WTC11 (cell line): ENCODE measurements around the gene LRFN2. TPM values are rescaled to one million over a fixed set of nuclear protein-coding genes. Genes with fewer than 3 reads are reported as not detected.

Source experiments
- ATAC-seq: fragments of 200-7000 bp; cut with Tn5 transposase; 2 replicates; pipeline ENCODE4 v1.10.0; 2021; ENCODE audit warnings: mild to moderate bottlenecking, moderate library complexity
- CTCF ChIA-PET: fragments of 300-600 bp; sonication (Branson Sonifier 250); formaldehyde crosslinking; loops from one replicate; lab custom pipeline; 2021; ENCODE audit warnings: antibody characterized with exemption; lab: Charles Lee
- POLR2A ChIA-PET: fragments of 350-600 bp; sonication (Branson Sonifier 250); formaldehyde crosslinking; loops from one replicate; lab custom pipeline; 2021; ENCODE audit warnings: antibody characterized with exemption; lab: Charles Lee
- DNase-seq: peaks from one replicate; pipeline ENCODE4 v3.0.0; 2021; ENCODE audit warnings: low spot score
- H3K27ac Mint-ChIP-seq: 2 replicates; pipeline ENCODE4 v1.8.0; 2021; ENCODE audit warnings: mixed read lengths
- H3K27me3 Mint-ChIP-seq: 2 replicates; pipeline ENCODE4 v1.8.0; 2021; ENCODE audit warnings: low read depth, mild to moderate bottlenecking, moderate library complexity, mixed read lengths
- H3K36me3 Mint-ChIP-seq: 2 replicates; pipeline ENCODE4 v1.8.0; 2021; ENCODE audit warnings: mixed read lengths
- H3K4me1 Mint-ChIP-seq: 2 replicates; pipeline ENCODE4 v1.8.0; 2022; ENCODE audit warnings: mixed read lengths
- H3K4me3 Mint-ChIP-seq: 2 replicates; pipeline ENCODE4 v1.8.0; 2021; ENCODE audit warnings: mild to moderate bottlenecking, moderate library complexity, mixed read lengths
- H3K9me3 Mint-ChIP-seq: 2 replicates; pipeline ENCODE4 v1.8.0; 2021; ENCODE audit warnings: mixed read lengths
- HMGA2 ChIP-seq: fragments of 250-450 bp; sonication (Bioruptor Pico); IDR thresholded peaks from 2 replicates; pipeline ENCODE4 v1.4.0; 2021; ENCODE audit warnings: mild to moderate bottlenecking, moderate library complexity
- MLX ChIP-seq: sonication (generic); formaldehyde crosslinking; IDR thresholded peaks from 2 replicates; pipeline ENCODE4 v1.8.1; 2023; ENCODE audit warnings: mild to moderate bottlenecking, missing genetic modification reagents, moderate library complexity
- MXD4 ChIP-seq: fragments of 250-450 bp; sonication (Bioruptor Pico); IDR thresholded peaks from 2 replicates; pipeline ENCODE4 v1.8.0; 2021; ENCODE audit warnings: mild to moderate bottlenecking, moderate library complexity, borderline replicate concordance
- MYBL2 ChIP-seq: sonication (generic); formaldehyde crosslinking; IDR thresholded peaks from 2 replicates; pipeline ENCODE4 v1.8.1; 2023; ENCODE audit warnings: mild to moderate bottlenecking, moderate library complexity, missing genetic modification reagents
- NFYB ChIP-seq: sonication (generic); formaldehyde crosslinking; conservative IDR thresholded peaks from 2 replicates; pipeline ENCODE4 v1.8.0; 2022; ENCODE audit warnings: low read depth, missing genetic modification reagents
- NR1H2 ChIP-seq: sonication (generic); formaldehyde crosslinking; IDR thresholded peaks from 2 replicates; pipeline ENCODE4 v1.9.0; 2021; ENCODE audit warnings: mild to moderate bottlenecking, moderate library complexity, missing genetic modification reagents
- NR3C1 ChIP-seq: sonication (generic); formaldehyde crosslinking; conservative IDR thresholded peaks from 2 replicates; pipeline ENCODE4 v1.8.1; 2023; ENCODE audit warnings: low read depth, mild to moderate bottlenecking, missing genetic modification reagents
- OVOL2 ChIP-seq: fragments of 250-450 bp; sonication (Bioruptor Pico); IDR thresholded peaks from 2 replicates; pipeline ENCODE4 v1.9.0; 2021; ENCODE audit warnings: mild to moderate bottlenecking, borderline replicate concordance
- PRDM15 ChIP-seq: sonication (generic); formaldehyde crosslinking; IDR thresholded peaks from 2 replicates; pipeline ENCODE4 v1.8.0; 2022; ENCODE audit warnings: missing genetic modification reagents
- SOX15 ChIP-seq: fragments of 250-450 bp; sonication (Bioruptor Pico); IDR thresholded peaks from 2 replicates; pipeline ENCODE4 v1.9.0; 2021; ENCODE audit warnings: mild to moderate bottlenecking
- TCF7 ChIP-seq: sonication (generic); formaldehyde crosslinking; IDR thresholded peaks from 2 replicates; pipeline ENCODE4 v1.8.0; 2022; ENCODE audit warnings: mild to moderate bottlenecking, low read depth, missing genetic modification reagents, moderate library complexity
- TEAD1 ChIP-seq: sonication (generic); formaldehyde crosslinking; IDR thresholded peaks from 2 replicates; pipeline ENCODE4 v1.8.0; 2022; ENCODE audit warnings: mild to moderate bottlenecking, missing genetic modification reagents
- USF1 ChIP-seq: sonication (generic); formaldehyde crosslinking; IDR thresholded peaks from 2 replicates; pipeline ENCODE4 v1.8.0; 2022; ENCODE audit warnings: mild to moderate bottlenecking, missing genetic modification reagents
- ZBTB43 ChIP-seq: sonication (generic); formaldehyde crosslinking; IDR thresholded peaks from 2 replicates; pipeline ENCODE4 v1.8.1; 2023; ENCODE audit warnings: mild to moderate bottlenecking, missing genetic modification reagents
- ZMAT4 ChIP-seq: fragments of 250-450 bp; sonication (Bioruptor Pico); IDR thresholded peaks from 2 replicates; pipeline ENCODE4 v1.9.0; 2021; ENCODE audit warnings: mild to moderate bottlenecking
- ZNF121 ChIP-seq: sonication (generic); formaldehyde crosslinking; IDR thresholded peaks from 2 replicates; pipeline ENCODE4 v1.8.0; 2023; ENCODE audit warnings: missing genetic modification reagents
- ZNF317 ChIP-seq: sonication (generic); formaldehyde crosslinking; IDR thresholded peaks from 2 replicates; pipeline ENCODE4 v1.8.1; 2023; ENCODE audit warnings: low read depth, mild to moderate bottlenecking, moderate library complexity, missing genetic modification reagents, borderline replicate concordance
- ZNF396 ChIP-seq: fragments of 250-450 bp; sonication (Bioruptor Pico); IDR thresholded peaks from 2 replicates; pipeline ENCODE4 v1.8.0; 2021; ENCODE audit warnings: mild to moderate bottlenecking, moderate library complexity, borderline replicate concordance
- ZNF423 ChIP-seq: fragments of 250-450 bp; sonication (Bioruptor Pico); IDR thresholded peaks from 2 replicates; pipeline ENCODE4 v2.1.2; 2022; ENCODE audit warnings: mild to moderate bottlenecking, moderate library complexity
- total RNA-seq: library from RNA; stranded (reverse); gene quantifications from 3 replicates; pipeline ENCODE4 v1.2.3, GENCODE V29; 2021

LRFN2 gene
- total RNA-seq, 1 experiment from 2014 or later = 1.6 TPM

- TF ChIP-seq SOX15 (CRISPR knock-in tag) = no peak
- TF ChIP-seq MYBL2 (CRISPR knock-in tag) = no peak
- TF ChIP-seq, all 79 proteins: peak for 0
Measured at GRCh38 chr6:40629463-40629862, 42.3 kb upstream of the LRFN2 start (continued).

- peaks cover 11% of the 10 kb centered on the region for H3K9me3 Mint-ChIP-seq
- H3K4me3 Mint-ChIP-seq = no peak overlapping the region
- no peaks in the 10 kb centered on the region for H3K4me1 Mint-ChIP-seq
- peaks cover 11% of the 10 kb centered on the region; the same call in 1 of the 2 replicates for H3K36me3 Mint-ChIP-seq
- H3K27ac Mint-ChIP-seq = no peak overlapping the region
- DNase-seq = no peak
- POLR2A ChIA-PET = no interaction called here
- ATAC-seq = no peak
- H3K27me3 Mint-ChIP-seq = peaks cover 3% of the 10 kb centered on the region; the same call in 1 of the 2 replicates
- TF ChIP-seq HMGA2 (no peak), ZNF396 (CRISPR knock-in tag) (no peak), ZNF121 (CRISPR knock-in tag) (no peak), PRDM15 (CRISPR knock-in tag) (no peak), ZNF317 (CRISPR knock-in tag) (no peak), OVOL2 (CRISPR knock-in tag) (no peak), NR3C1 (CRISPR knock-in tag) (no peak), NFYB (CRISPR knock-in tag) (no peak), MXD4 (CRISPR knock-in tag) (no peak), MLX (no peak), TEAD1 (CRISPR knock-in tag) (no peak), ZMAT4 (no peak), ZBTB43 (CRISPR knock-in tag) (no peak)
- CTCF ChIA-PET = interaction anchor here (1.3 kb wide), 1 partner anchor 40 kb away, joined by 3 read pairs; no protein-coding TSS in a partner anchor
Measured at GRCh38 chr6:40627316-40627715, 40.2 kb upstream of the LRFN2 start.

- ChIA-PET POLR2A (no interaction called here), CTCF (interaction anchor here (1.3 kb wide), 1 partner anchor 39 kb away, joined by 3 read pairs; no protein-coding TSS in a partner anchor)
- Mint-ChIP-seq H3K4me3 (no peak overlapping the region), H3K27ac (no peak overlapping the region), H3K9me3 (peaks cover 11% of the 10 kb centered on the region), H3K4me1 (no peaks in the 10 kb centered on the region), H3K27me3 (peaks cover 3% of the 10 kb centered on the region; the same call in 1 of the 2 replicates), H3K36me3 (peaks cover 11% of the 10 kb centered on the region; the same call in 1 of the 2 replicates)
- DNase-seq (no peak), ATAC-seq (no peak)
- TF ChIP-seq ZNF423 (CRISPR knock-in tag) (no peak), TCF7 (CRISPR knock-in tag) (no peak), NR1H2 (CRISPR knock-in tag) (no peak), USF1 (CRISPR knock-in tag) (no peak)
Measured at GRCh38 chr6:40626886-40627285, 39.7 kb upstream of the LRFN2 start.
